ENCODE data around the gene LCMT2.

The LCMT2 gene

DNA sequence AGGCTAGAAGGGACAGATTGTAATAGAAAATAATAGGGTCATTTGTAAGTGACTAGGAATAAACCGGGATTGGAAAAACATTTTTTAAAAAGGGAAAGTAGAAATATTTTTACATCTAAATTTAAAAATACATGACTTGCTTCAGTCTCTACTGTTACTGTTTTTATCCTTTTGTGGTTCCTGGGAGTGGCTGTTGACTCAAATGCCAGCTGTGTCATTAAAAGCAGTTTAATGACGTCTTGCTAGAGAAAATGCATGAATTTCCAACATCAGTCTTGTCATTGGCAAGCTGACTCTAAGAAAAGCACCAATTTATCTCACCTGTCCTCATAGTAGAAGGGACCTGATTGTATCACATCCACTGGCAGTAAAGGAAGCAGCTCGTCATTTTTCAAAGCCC lies 16.7 kb upstream of the LCMT2 start:
- Histone ChIP-seq H3K27me3 (ENCODE audit: insufficient read depth, poor library complexity, severe bottlenecking) (no peaks in the 10 kb centered on the region), H3K27ac (ENCODE audit: poor library complexity, severe bottlenecking) (no peak overlapping the region), H3K4me1 (ENCODE audit: insufficient read depth, poor library complexity, severe bottlenecking) (no peaks in the 10 kb centered on the region), H3K9me3 (ENCODE audit: severe bottlenecking) (no peaks in the 10 kb centered on the region), H3K4me3 (ENCODE audit: severe bottlenecking) (no peak overlapping the region), H3K36me3 (ENCODE audit: low read depth) (peaks cover 84% of the 10 kb centered on the region)
- ATAC-seq (ENCODE audit: low read depth) (no peak), DNase-seq (ENCODE audit: low spot score) (no peak)
- TF ChIP-seq, protein P1, sequence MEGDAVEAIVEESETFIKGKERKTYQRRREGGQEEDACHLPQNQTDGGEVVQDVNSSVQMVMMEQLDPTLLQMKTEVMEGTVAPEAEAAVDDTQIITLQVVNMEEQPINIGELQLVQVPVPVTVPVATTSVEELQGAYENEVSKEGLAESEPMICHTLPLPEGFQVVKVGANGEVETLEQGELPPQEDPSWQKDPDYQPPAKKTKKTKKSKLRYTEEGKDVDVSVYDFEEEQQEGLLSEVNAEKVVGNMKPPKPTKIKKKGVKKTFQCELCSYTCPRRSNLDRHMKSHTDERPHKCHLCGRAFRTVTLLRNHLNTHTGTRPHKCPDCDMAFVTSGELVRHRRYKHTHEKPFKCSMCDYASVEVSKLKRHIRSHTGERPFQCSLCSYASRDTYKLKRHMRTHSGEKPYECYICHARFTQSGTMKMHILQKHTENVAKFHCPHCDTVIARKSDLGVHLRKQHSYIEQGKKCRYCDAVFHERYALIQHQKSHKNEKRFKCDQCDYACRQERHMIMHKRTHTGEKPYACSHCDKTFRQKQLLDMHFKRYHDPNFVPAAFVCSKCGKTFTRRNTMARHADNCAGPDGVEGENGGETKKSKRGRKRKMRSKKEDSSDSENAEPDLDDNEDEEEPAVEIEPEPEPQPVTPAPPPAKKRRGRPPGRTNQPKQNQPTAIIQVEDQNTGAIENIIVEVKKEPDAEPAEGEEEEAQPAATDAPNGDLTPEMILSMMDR (IDR thresholded peaks at IDR 0.05; ENCODE audit: poor library complexity, severe bottlenecking) = no peak

DNA sequence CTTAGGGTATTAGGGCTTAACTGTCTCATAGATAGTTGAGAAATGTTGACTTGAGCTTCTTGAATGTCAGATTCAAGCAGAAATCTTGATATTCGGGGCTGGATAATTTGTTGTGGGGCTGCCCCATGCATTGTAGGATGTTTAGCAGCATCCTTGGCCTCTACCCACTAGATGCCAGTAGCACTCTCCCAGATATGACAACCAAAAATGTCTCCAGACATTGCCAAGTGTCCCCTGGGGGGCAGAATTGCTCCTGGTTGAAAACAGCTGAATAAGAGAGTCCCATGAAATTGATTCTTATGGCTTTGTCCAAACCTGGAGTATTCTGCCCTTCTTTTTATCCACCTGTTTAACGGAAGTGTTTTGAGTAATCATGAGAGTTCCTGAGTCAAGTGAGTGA lies 15.9 kb upstream of the LCMT2 start:
- TF ChIP-seq, protein P1 (IDR thresholded peaks at IDR 0.05; ENCODE audit: poor library complexity, severe bottlenecking) = peak; percentile 21
- Histone ChIP-seq H3K36me3 (ENCODE audit: low read depth) (peaks cover 84% of the 10 kb centered on the region), H3K4me3 (ENCODE audit: severe bottlenecking) (no peak overlapping the region), H3K27ac (ENCODE audit: poor library complexity, severe bottlenecking) (no peak overlapping the region), H3K27me3 (ENCODE audit: insufficient read depth, poor library complexity, severe bottlenecking) (no peaks in the 10 kb centered on the region), H3K9me3 (ENCODE audit: severe bottlenecking) (no peaks in the 10 kb centered on the region), H3K4me1 (ENCODE audit: insufficient read depth, poor library complexity, severe bottlenecking) (no peaks in the 10 kb centered on the region)
- no peak for ATAC-seq (ENCODE audit: low read depth)
- DNase-seq (ENCODE audit: low spot score) = no peak

DNA sequence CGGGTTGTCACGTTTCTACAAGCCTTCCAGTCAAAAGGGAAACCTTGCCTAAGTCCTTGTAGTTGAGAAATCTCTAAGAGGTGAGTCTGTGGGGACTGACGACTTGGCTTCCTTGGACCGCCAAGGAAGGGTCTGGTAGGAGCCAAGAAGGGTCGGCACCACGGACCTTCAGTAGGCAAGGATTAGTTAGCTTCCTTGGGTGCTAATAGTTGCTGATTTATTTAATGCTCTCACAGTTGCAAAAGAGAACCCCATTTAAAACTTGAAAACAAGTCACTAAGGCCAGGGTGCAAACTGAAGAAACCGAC lies 361 bp upstream of the LCMT2 start:
- peak; percentile 26 for ATAC-seq (ENCODE audit: low read depth)
- TF ChIP-seq, protein P1 (IDR thresholded peaks at IDR 0.05; ENCODE audit: poor library complexity, severe bottlenecking) = no peak
- DNase-seq (ENCODE audit: low spot score) = no peak

DNA sequence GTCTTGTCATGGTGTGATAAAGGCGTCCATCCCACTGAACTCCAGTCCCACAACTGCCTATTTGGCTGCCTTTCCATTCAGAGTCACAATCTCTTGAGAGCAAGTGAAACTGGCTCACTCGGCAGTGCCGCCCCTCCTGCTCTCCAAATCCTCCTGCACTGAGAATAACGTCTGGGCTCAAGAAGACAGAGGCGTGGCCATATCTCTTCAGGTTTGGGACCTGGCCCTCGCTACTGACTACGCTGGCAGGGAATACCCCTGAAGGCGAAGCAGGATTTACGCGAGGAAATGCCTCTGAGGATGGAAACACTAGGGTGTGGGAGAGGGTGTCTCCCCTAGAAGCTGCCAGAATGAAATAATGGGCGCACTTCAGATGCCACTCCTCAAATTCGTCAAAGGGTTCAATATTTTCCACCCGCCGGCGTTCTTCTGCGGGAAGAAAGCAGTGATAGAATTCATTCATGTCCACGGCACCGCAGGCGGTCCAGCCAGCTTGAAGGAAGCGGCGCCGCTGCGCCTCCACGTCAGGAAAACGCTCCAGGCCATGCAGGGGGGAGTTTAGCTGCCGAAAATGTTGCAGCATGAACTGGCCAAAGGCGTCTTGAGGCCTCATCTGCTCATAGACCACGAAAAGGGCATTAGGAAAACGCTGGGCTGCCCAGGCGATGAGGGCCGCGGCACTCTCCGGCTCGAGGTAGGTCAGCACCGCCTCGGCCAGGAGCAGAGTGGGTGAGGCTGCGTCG lies 985 bp downstream of the LCMT2 start:
- Histone ChIP-seq H3K27ac (ENCODE audit: poor library complexity, severe bottlenecking) (peak overlapping the region; percentile 77), H3K4me3 (ENCODE audit: severe bottlenecking) (peak overlapping the region; percentile 53), H3K9me3 (ENCODE audit: severe bottlenecking) (no peaks in the 10 kb centered on the region), H3K36me3 (ENCODE audit: low read depth) (peaks cover 35% of the 10 kb centered on the region), H3K4me1 (ENCODE audit: insufficient read depth, poor library complexity, severe bottlenecking) (peaks cover 10% of the 10 kb centered on the region), H3K27me3 (ENCODE audit: insufficient read depth, poor library complexity, severe bottlenecking) (no peaks in the 10 kb centered on the region)
- TF ChIP-seq, protein P1 (IDR thresholded peaks at IDR 0.05; ENCODE audit: poor library complexity, severe bottlenecking) = no peak
- peak; percentile 3; the same call in 2 of the 3 replicates for ATAC-seq (ENCODE audit: low read depth)
- no peak for DNase-seq (ENCODE audit: low spot score)

More for the DNA sequence above, 361 bp upstream of the LCMT2 start:
- Histone ChIP-seq H3K4me3 (ENCODE audit: severe bottlenecking) (peak overlapping the region; percentile 53), H3K36me3 (ENCODE audit: low read depth) (peaks cover 46% of the 10 kb centered on the region), H3K27ac (ENCODE audit: poor library complexity, severe bottlenecking) (peak overlapping the region; percentile 77), H3K9me3 (ENCODE audit: severe bottlenecking) (no peaks in the 10 kb centered on the region), H3K4me1 (ENCODE audit: insufficient read depth, poor library complexity, severe bottlenecking) (peaks cover 10% of the 10 kb centered on the region), H3K27me3 (ENCODE audit: insufficient read depth, poor library complexity, severe bottlenecking) (no peaks in the 10 kb centered on the region)

DNA sequence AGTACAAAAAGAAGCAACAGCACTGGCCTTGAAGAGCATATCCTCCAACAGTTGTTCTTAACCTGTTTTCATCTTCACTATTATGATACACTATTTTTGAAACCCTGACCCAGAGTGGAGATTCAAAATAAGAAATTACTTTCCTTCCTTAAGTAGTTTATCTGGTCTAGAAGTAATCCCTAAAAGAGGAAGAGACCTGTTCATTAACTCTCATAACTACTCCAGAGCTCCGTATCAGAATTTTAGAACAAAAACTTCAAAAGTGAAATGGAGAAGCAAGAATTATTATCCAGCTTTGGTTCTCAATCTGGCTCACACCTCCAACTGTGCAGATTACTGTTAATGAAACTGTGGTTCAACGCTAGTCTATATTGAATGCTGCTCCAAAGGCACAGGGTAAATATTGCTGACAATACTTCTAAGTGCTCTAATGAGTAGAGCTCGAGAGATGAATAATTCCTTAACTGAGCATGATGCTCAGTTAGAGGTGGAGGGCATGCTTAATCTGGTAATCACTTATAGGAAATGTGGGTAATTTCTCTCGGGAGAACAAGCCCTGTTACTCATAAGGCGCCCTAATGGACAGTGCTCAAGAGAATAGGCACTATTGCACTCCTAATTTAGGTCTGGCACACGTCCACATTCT lies 5.2 kb downstream of the LCMT2 start:
- no peak for DNase-seq (ENCODE audit: low spot score)
- H3K4me3 ChIP-seq (ENCODE audit: severe bottlenecking) = no peak overlapping the region
- peaks cover 17% of the 10 kb centered on the region for H3K36me3 ChIP-seq (ENCODE audit: low read depth)
- H3K27ac ChIP-seq (ENCODE audit: poor library complexity, severe bottlenecking) = no peak overlapping the region
- TF ChIP-seq, protein P1 (IDR thresholded peaks at IDR 0.05; ENCODE audit: poor library complexity, severe bottlenecking) = no peak
- H3K9me3 ChIP-seq (ENCODE audit: severe bottlenecking) = no peaks in the 10 kb centered on the region
- H3K4me1 ChIP-seq (ENCODE audit: insufficient read depth, poor library complexity, severe bottlenecking) = peaks cover 5% of the 10 kb centered on the region
- H3K27me3 ChIP-seq (ENCODE audit: insufficient read depth, poor library complexity, severe bottlenecking) = no peaks in the 10 kb centered on the region
- no peak for ATAC-seq (ENCODE audit: low read depth)

Measured in RWPE2 (cell line).